H7 (cell line): ENCODE results near the gene REPIN1. TPM values are rescaled to one million over a fixed set of nuclear protein-coding genes. Genes with fewer than 3 reads are reported as not detected.

Experiments
- DNase-seq: peaks from one replicate; pipeline ENCODE4 v3.0.0; 2012
- H3K27me3 ChIP-seq: 2 replicates; pipeline ENCODE4 v1.6.0; 2011; ENCODE audit warnings: mild to moderate bottlenecking, low read length; ENCODE audit not compliant: control insufficient read depth, insufficient read depth
- H3K36me3 ChIP-seq: replicated peaks from 2 replicates; pipeline ENCODE4 v1.5.1; 2011; ENCODE audit warnings: low read length; ENCODE audit not compliant: control insufficient read depth, insufficient read depth
- H3K4me3 ChIP-seq: 2 replicates; pipeline ENCODE4 v1.5.1; 2011; ENCODE audit warnings: low read depth, mild to moderate bottlenecking, control low read depth, low read length, moderate library complexity; ENCODE audit not compliant: insufficient read depth
- total RNA-seq: library from RNA; depleted of rRNA; stranded (reverse); fragments of >200 nt; shearing (Covaris generic); gene quantifications from 2 replicates; pipeline ENCODE4 v1.2.3, GENCODE V29; 2014

REPIN1 gene
- total RNA-seq, 1 experiment from 2014 or later, result 155 TPM

GRCh38 chr7:150373049-150373801 is 4.6 kb downstream of the REPIN1 start:
- Histone ChIP-seq H3K27me3 (no peaks in the 10 kb centered on the region), H3K36me3 (peaks cover 14% of the 10 kb centered on the region), H3K4me3 (no peak overlapping the region)
- peak; percentile 53 for DNase-seq

- Histone ChIP-seq H3K36me3 (peaks cover 14% of the 10 kb centered on the region), H3K27me3 (no peaks in the 10 kb centered on the region), H3K4me3 (no peak overlapping the region)
- peak; percentile 27 for DNase-seq
These were observed 5.4 kb downstream of the REPIN1 start for GRCh38 chr7:150374026-150374425.

- peak; percentile 30 for DNase-seq
- peaks cover 14% of the 10 kb centered on the region for H3K36me3 ChIP-seq
- no peak overlapping the region for H3K4me3 ChIP-seq
- no peaks in the 10 kb centered on the region for H3K27me3 ChIP-seq
These were observed 5.8 kb downstream of the REPIN1 start for GRCh38 chr7:150374472-150374871.

- DNase-seq, result peak; percentile 28
These were observed 7.3 kb downstream of the REPIN1 start for GRCh38 chr7:150375662-150376521.

GRCh38 chr7:150376560-150376959 is 7.9 kb downstream of the REPIN1 start:
- Histone ChIP-seq H3K4me3 (no peak overlapping the region), H3K27me3 (no peaks in the 10 kb centered on the region), H3K36me3 (peaks cover 5% of the 10 kb centered on the region)
- no peak for DNase-seq

More at GRCh38 chr7:150375662-150376521, 7.3 kb downstream of the REPIN1 start:
- Histone ChIP-seq H3K36me3 (peaks cover 7% of the 10 kb centered on the region), H3K4me3 (no peak overlapping the region), H3K27me3 (no peaks in the 10 kb centered on the region)

GRCh38 chr7:150377196-150377595 is 8.6 kb downstream of the REPIN1 start:
- DNase-seq, result no peak
- Histone ChIP-seq H3K27me3 (no peaks in the 10 kb centered on the region), H3K4me3 (no peak overlapping the region), H3K36me3 (peaks cover 5% of the 10 kb centered on the region)

GRCh38 chr7:150377635-150378034 is 9.0 kb downstream of the REPIN1 start:
- H3K4me3 ChIP-seq, result no peak overlapping the region
- no peak for DNase-seq
- H3K27me3 ChIP-seq, result no peaks in the 10 kb centered on the region
- peaks cover 5% of the 10 kb centered on the region for H3K36me3 ChIP-seq

- Histone ChIP-seq H3K27me3 (no peaks in the 10 kb centered on the region), H3K36me3 (peaks cover 2% of the 10 kb centered on the region), H3K4me3 (peak overlapping the region; percentile 85)
- peak; percentile 90 for DNase-seq
These were observed 9.7 kb downstream of the REPIN1 start for GRCh38 chr7:150378115-150378852.

- DNase-seq, result peak; percentile 100
- Histone ChIP-seq H3K27me3 (no peaks in the 10 kb centered on the region), H3K4me3 (peak within 1 kb of the TSS; percentile 96), H3K36me3 (peaks cover 1% of the 10 kb centered on the region)
These were observed 10.3 kb downstream of the REPIN1 start, which contains the start of gene ZNF775 for GRCh38 chr7:150378853-150379440. ZNF775 (plus strand) TSS chr7:150379330; CDS start chr7:150388471, 9,141 bp downstream.

- no peaks in the 10 kb centered on the region for H3K36me3 ChIP-seq
- peak; percentile 65 for DNase-seq
- H3K27me3 ChIP-seq, result no peaks in the 10 kb centered on the region
- peak overlapping the region; percentile 96 for H3K4me3 ChIP-seq
These were observed 11.1 kb downstream of the REPIN1 start for GRCh38 chr7:150379441-150380379.

GRCh38 chr7:150380463-150380862 is 11.8 kb downstream of the REPIN1 start:
- DNase-seq, result peak; percentile 33
- H3K36me3 ChIP-seq, result 0 out of 2 replicates have a peak, but pooled peaks cover under 1% of the 10 kb centered on the region
- H3K27me3 ChIP-seq, result no peaks in the 10 kb centered on the region
- H3K4me3 ChIP-seq, result peak overlapping the region; percentile 96

- H3K27me3 ChIP-seq, result no peaks in the 10 kb centered on the region
- no peak overlapping the region for H3K4me3 ChIP-seq
- 0 out of 2 replicates have a peak, but pooled peaks cover 1% of the 10 kb centered on the region for H3K36me3 ChIP-seq
- DNase-seq, result peak; percentile 58
These were observed 12.5 kb downstream of the REPIN1 start for GRCh38 chr7:150381096-150381495.

- H3K27me3 ChIP-seq, result no peaks in the 10 kb centered on the region
- no peak overlapping the region for H3K4me3 ChIP-seq
- DNase-seq, result peak; percentile 37
- H3K36me3 ChIP-seq, result 0 out of 2 replicates have a peak, but pooled peaks cover 1% of the 10 kb centered on the region
These were observed 13.1 kb downstream of the REPIN1 start for GRCh38 chr7:150381785-150382122.
